Choroid plexus epithelial cell (primary cell): Measurements from ENCODE around the gene LTF.
"Not testable (repeated sequence)": the region's sequence is repeated elsewhere in the genome, so short reads cannot be mapped to it uniquely, and the experiment has no call there.

Experiments
- DNase-seq: peaks from one replicate; pipeline ENCODE4 v3.0.0-alpha.2; 2010; ENCODE audit warnings: low read depth
- H3K4me3 ChIP-seq: 2 replicates; pipeline ENCODE4 v1.5.1; 2011; ENCODE audit warnings: low read depth, mild to moderate bottlenecking, control low read depth, low read length, moderate library complexity
- TF ChIP-seq, protein P1 (sequence below): conservative IDR thresholded peaks from 2 replicates; pipeline ENCODE4 v1.5.1; 2011; ENCODE audit warnings: low read depth, mild to moderate bottlenecking, control low read depth, inconsistent platforms, low read length, moderate library complexity

Gene LTF

DNA sequence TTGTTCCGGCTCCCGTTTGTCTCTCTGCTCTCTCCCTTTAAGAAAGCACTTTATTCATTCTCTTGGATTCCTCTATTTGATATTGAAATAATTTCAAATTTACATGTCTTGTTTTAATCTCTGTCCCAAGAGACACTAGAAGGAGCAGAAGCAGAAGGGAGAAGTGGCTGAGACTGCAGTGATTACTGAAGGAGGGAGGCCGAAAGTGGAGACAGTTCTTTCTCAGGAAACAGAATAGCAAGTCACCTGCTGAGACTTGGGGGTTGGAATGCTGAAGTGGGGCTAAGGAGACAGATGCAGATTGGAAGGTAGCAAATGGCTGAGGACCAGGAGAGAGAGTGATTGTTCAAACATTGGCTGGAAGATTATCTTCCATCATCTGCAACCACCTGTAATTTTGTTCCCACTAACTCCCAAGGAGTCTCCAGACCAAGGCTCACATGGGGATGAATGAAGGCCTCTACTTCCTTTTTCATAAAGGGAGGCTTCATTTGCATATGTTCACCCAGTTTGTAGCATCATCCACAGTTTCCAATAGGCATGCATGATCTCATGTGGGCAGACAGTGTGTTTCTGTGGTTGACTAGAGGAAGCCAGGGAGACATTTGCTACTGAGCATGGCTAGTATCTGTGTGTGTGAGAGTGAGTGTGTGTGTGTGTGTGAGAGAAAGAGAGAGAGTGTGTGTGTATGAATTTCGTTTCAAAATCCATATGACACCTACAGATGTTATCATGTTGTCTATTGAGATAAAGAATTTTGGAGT is 24.0 kb downstream of the LTF start:
- no peak for DNase-seq
- H3K4me3 ChIP-seq = no peak overlapping the region
- TF ChIP-seq, protein P1, sequence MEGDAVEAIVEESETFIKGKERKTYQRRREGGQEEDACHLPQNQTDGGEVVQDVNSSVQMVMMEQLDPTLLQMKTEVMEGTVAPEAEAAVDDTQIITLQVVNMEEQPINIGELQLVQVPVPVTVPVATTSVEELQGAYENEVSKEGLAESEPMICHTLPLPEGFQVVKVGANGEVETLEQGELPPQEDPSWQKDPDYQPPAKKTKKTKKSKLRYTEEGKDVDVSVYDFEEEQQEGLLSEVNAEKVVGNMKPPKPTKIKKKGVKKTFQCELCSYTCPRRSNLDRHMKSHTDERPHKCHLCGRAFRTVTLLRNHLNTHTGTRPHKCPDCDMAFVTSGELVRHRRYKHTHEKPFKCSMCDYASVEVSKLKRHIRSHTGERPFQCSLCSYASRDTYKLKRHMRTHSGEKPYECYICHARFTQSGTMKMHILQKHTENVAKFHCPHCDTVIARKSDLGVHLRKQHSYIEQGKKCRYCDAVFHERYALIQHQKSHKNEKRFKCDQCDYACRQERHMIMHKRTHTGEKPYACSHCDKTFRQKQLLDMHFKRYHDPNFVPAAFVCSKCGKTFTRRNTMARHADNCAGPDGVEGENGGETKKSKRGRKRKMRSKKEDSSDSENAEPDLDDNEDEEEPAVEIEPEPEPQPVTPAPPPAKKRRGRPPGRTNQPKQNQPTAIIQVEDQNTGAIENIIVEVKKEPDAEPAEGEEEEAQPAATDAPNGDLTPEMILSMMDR = no peak

- H3K4me3 ChIP-seq = no peak overlapping the region
- TF ChIP-seq, protein P1 = no peak
- DNase-seq = no peak
Measured at GRCh38 chr3:46438831-46439230, 25.9 kb downstream of the LTF start.

GRCh38 chr3:46435081-46435726 is 29.5 kb downstream of the LTF start:
- H3K4me3 ChIP-seq = no peak overlapping the region
- DNase-seq = no peak
- TF ChIP-seq, protein P1 = no peak

GRCh38 chr3:46433841-46434240 is 30.9 kb downstream of the LTF start:
- DNase-seq = no peak
- H3K4me3 ChIP-seq = no peak overlapping the region
- TF ChIP-seq, protein P1 = no peak

DNA sequence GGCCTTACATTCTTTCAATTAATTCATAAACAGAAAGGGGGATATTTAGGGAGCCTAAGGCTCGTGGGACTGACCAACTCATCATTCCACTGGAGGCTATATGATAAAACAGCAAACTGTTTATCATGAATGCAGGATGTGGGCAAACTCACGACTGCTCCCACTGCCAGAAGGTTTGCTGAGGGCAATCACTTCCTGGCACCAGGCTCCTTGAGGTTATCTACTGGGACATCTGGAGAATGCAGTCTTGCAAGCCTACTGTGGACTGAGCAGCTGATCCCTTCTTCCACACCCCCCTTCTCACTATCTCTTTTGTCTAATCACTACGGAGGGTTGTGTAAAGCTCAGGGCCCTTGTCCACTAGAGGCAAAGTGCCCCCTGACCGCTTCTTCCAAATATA is 31.6 kb downstream of the LTF start:
- H3K4me3 ChIP-seq, DNase-seq: not testable (repeated sequence)

- not testable (repeated sequence) for DNase-seq, H3K4me3 ChIP-seq
Measured at GRCh38 chr3:46431905-46432304, 32.8 kb downstream of the LTF start.

GRCh38 chr3:46430879-46431278 is 33.8 kb downstream of the LTF start:
- not testable (repeated sequence) for DNase-seq, H3K4me3 ChIP-seq

DNA sequence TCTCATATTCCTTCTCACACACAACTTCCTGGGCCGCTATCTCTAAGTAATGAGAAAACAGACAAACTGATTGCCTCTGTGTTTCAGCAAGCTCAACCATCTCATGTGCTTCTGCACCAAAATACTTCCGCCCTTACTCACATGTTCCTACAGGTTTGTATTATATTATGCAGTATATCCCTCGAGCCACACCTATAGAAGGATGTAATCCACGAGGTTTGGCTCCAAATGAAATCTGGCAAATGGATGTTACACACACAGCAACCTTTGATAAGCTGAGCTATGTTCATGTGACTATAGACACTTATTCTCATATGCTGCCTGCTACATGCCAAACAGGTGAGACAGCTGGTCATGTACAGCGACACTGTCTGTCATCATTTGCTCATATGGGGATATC is 35.0 kb downstream of the LTF start:
- no peak for DNase-seq
- TF ChIP-seq, protein P1 = no peak
- H3K4me3 ChIP-seq = no peak overlapping the region
